HFF-Myc (cell line): ENCODE data around the gene PSMC2.
A peak's percentile ranks its signal among the peaks of the same experiment; 100 is the strongest.

ENCODE experiments used
- DNase-seq: peaks from one replicate; pipeline ENCODE4 v3.0.0-alpha.2; 2011; ENCODE audit warnings: low read depth; ENCODE audit errors: extremely low read depth
- H3K4me3 ChIP-seq: replicated peaks from 2 replicates; pipeline ENCODE4 v1.5.1; 2011; ENCODE audit warnings: low read depth, mild to moderate bottlenecking, control low read depth, low read length
- CTCF ChIP-seq: IDR thresholded peaks from 2 replicates; pipeline ENCODE4 v1.5.1; 2012; ENCODE audit warnings: mild to moderate bottlenecking, low read depth, low read length, control low read depth; ENCODE audit errors: missing control alignments

PSMC2 gene

DNA sequence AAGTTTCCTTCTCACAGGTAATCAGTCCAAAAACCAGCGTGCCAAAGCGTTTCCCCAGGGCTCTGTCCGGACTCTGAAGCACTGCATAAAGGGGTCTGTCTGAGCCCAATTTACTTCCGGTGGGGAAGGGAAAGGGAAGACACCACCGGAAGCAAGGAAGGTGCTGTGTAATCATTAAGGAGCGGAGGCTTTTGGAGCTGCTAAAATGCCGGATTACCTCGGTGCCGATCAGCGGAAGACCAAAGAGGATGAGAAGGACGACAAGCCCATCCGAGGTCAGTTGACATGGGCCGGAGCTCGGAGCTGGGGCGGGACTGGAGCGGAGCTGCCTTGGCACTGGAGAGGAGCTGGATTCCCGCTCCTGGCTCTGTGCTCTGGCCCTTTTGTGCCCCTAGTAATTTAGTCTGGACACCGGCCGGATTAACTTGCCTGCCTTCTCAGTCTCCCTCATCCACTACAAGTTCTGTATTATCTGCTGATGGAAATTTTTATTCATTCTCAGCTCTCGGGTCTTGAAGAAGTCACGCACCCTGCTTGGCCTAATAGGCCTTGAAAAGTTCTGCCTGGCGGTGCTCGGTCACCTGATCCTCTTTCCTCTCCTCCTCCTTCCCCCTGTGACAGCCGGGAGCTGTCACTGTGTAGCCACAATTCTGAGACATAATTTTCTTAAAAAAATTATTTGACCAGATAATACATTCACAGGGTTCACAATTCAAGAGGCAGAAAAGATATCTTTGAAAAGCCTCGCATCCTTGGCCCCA is at the start of gene PSMC2:
Gene PSMC2, plus strand, starts transcription at position 137 of the 761 bp plus-strand sequence. Its CDS starts 69 bp downstream, at position 206.
- DNase-seq = peak; percentile 73
- peak within 1 kb of the TSS; percentile 76 for H3K4me3 ChIP-seq

GRCh38 chr7:103297837-103298179 is 49.6 kb upstream of the PSMC2 start:
- TF ChIP-seq CTCF = no peak
- DNase-seq = no peak

More for the DNA sequence above, at the start of gene PSMC2:
- TF ChIP-seq CTCF = no peak

GRCh38 chr7:103299660-103300059 is 47.8 kb upstream of the PSMC2 start:
- no peak for DNase-seq
- no peak overlapping the region for H3K4me3 ChIP-seq
- TF ChIP-seq CTCF = no peak

More at GRCh38 chr7:103297837-103298179, 49.6 kb upstream of the PSMC2 start:
- peak overlapping the region; percentile 82 for H3K4me3 ChIP-seq

DNA sequence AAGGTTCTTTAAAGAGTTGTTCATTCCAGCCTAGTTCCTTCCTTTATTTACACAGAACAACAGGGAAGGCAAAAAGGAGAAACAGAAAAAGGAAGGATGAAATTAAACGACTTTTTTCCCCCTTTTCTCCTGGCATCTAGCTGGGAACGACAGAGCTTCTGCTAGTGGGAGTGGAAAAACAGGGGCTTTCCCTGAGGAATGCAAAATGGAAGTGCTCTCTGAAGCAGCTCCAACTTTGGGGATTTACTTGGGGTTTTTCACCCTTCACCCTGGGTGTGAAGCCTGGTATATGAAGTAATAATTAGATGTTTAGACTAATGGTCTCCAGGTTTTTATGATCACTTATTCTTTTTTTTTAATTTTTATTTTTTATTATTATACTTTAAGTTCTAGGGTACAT is 46.0 kb upstream of the PSMC2 start:
- no peak for TF ChIP-seq CTCF

DNA sequence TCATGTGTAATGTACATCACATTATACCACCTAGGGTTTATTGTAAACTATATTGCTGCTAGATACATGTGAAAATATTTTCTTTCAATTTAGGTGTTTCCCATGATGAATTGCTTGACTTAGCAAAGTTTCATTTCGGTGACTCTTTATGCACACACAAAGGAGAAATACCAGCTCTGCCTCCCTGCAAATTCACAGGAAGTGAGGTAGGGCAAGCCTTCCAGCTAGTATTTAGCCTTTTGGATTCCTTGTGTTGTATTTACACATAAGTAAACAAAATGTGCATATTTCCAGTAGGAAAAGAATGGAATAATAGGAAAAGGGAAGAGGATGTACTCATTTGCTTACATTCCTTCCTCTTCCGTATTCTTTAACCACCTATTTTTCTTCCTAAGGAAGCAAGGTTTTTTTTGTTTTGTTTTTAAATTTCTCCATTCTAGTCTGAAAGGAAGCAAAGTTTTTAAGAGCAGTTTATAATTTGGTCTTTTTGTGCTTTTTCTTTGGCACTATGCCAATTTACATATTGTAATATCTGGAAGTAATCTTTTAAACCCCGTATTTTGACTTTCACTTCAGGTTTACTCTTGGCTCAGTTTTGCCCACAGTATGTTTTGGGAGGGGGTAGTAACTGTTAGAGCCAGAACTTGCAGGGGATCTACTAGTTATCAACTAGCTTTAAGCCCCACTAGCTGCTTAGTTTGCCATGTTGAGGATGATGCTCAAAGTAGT is 39.8 kb upstream of the PSMC2 start:
- H3K4me3 ChIP-seq = no peak overlapping the region
- TF ChIP-seq CTCF = no peak
- DNase-seq = no peak

More for the DNA sequence above, 46.0 kb upstream of the PSMC2 start:
- DNase-seq = no peak
- H3K4me3 ChIP-seq = no peak overlapping the region

DNA sequence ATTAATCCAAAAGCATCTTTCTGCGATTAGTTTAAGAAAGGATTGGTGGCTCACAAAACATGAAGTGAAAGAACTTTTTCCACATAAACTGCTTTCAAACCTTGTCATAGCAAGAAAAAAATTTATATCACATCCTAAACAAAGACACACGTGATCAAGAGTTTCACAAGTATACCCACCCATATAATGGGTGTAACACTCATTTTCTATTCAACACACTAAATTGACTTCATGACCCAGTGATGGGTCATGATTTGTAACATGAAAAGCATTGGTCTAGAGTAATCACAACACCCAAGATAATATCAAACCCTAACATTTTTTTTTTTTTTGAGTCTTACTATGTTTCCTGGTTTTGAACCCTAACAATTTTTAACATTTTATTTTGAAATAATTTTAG is 32.6 kb upstream of the PSMC2 start:
- no peak for TF ChIP-seq CTCF
- H3K4me3 ChIP-seq = no peak overlapping the region
- no peak for DNase-seq
